ENCODE data around the gene EPHB2.
A peak's percentile ranks its signal among the peaks of the same experiment; 100 is the strongest.
"Not testable (repeated sequence)": the region's sequence is repeated elsewhere in the genome, so short reads cannot be mapped to it uniquely, and the experiment has no call there.

EPHB2 gene

GRCh38 chr1:22710701-22711049, at the start of gene EPHB2:
Gene EPHB2 (plus strand): TSS chr1:22710839. CDS start chr1:22710983, 144 bp downstream.
- no peak for DNase-seq (ENCODE audit: low read depth)

- no peak for DNase-seq (ENCODE audit: low read depth)
Observed at GRCh38 chr1:22661880-22662279, 48.8 kb upstream of the EPHB2 start.

GRCh38 chr1:22662318-22662717, 48.3 kb upstream of the EPHB2 start:
- DNase-seq (ENCODE audit: low read depth): no peak

GRCh38 chr1:22662986-22663408, 47.6 kb upstream of the EPHB2 start:
- DNase-seq (ENCODE audit: low read depth): no peak

- DNase-seq (ENCODE audit: low read depth): no peak
Observed at GRCh38 chr1:22665752-22666151, 44.9 kb upstream of the EPHB2 start.

- no peak for DNase-seq (ENCODE audit: low read depth)
Observed at GRCh38 chr1:22666412-22666811, 44.2 kb upstream of the EPHB2 start.

- not testable (repeated sequence) for DNase-seq (ENCODE audit: low read depth)
Observed at GRCh38 chr1:22668840-22669239, 41.8 kb upstream of the EPHB2 start.

GRCh38 chr1:22670352-22670975, 40.2 kb upstream of the EPHB2 start:
- no peak for DNase-seq (ENCODE audit: low read depth)

- DNase-seq (ENCODE audit: low read depth): no peak
Observed at GRCh38 chr1:22671999-22672398, 38.6 kb upstream of the EPHB2 start.

GRCh38 chr1:22673486-22674409, 36.9 kb upstream of the EPHB2 start:
- DNase-seq (ENCODE audit: low read depth): peak; percentile 26

GRCh38 chr1:22674410-22674749, 36.3 kb upstream of the EPHB2 start:
- DNase-seq (ENCODE audit: low read depth): no peak

- not testable (repeated sequence) for DNase-seq (ENCODE audit: low read depth)
Observed at GRCh38 chr1:22676151-22676550, 34.5 kb upstream of the EPHB2 start.

GRCh38 chr1:22676916-22677583, 33.6 kb upstream of the EPHB2 start:
- no peak for DNase-seq (ENCODE audit: low read depth)

GRCh38 chr1:22677931-22678896, 32.4 kb upstream of the EPHB2 start:
- no peak for DNase-seq (ENCODE audit: low read depth)

- no peak for DNase-seq (ENCODE audit: low read depth)
Observed at GRCh38 chr1:22680726-22681125, 29.9 kb upstream of the EPHB2 start.

- DNase-seq (ENCODE audit: low read depth): no peak
Observed at GRCh38 chr1:22681556-22682276, 28.9 kb upstream of the EPHB2 start.

- DNase-seq (ENCODE audit: low read depth): no peak
Observed at GRCh38 chr1:22683547-22683946, 27.1 kb upstream of the EPHB2 start.

GRCh38 chr1:22685591-22686059, 25.0 kb upstream of the EPHB2 start:
- no peak for DNase-seq (ENCODE audit: low read depth)

GRCh38 chr1:22687191-22687590, 23.4 kb upstream of the EPHB2 start:
- DNase-seq (ENCODE audit: low read depth): no peak

GRCh38 chr1:22688466-22688865, 22.2 kb upstream of the EPHB2 start:
- DNase-seq (ENCODE audit: low read depth): no peak

- DNase-seq (ENCODE audit: low read depth): peak; percentile 23
Observed at GRCh38 chr1:22689505-22689904, 21.1 kb upstream of the EPHB2 start.

Measured in HS-27A (cell line).